Retina (tissue), 1 donor: ENCODE results near the gene MSX2.

Source experiments
- DNase-seq: peaks from one replicate; pipeline ENCODE4 v3.0.0-alpha.2; 2016

MSX2 gene

GRCh38 chr5:174719793-174720611, 4.4 kb upstream of the MSX2 start:
- DNase-seq: no peak

GRCh38 chr5:174720612-174721529, 3.5 kb upstream of the MSX2 start:
- peak; percentile 68 for DNase-seq

GRCh38 chr5:174721530-174722432, 2.6 kb upstream of the MSX2 start:
- peak; percentile 64 for DNase-seq

GRCh38 chr5:174722500-174722899, 1.9 kb upstream of the MSX2 start:
- DNase-seq: no peak

- DNase-seq: no peak
Measured at GRCh38 chr5:174723315-174723978, 935 bp upstream of the MSX2 start.

- no peak for DNase-seq
Measured at GRCh38 chr5:174723979-174724483, 351 bp upstream of the MSX2 start.

GRCh38 chr5:174725261-174725990, 1.0 kb downstream of the MSX2 start:
- DNase-seq: peak; percentile 47

- no peak for DNase-seq
Measured at GRCh38 chr5:174725991-174726601, 1.7 kb downstream of the MSX2 start.

GRCh38 chr5:174726916-174727793, 2.8 kb downstream of the MSX2 start:
- DNase-seq: no peak

GRCh38 chr5:174727794-174728680, 3.7 kb downstream of the MSX2 start:
- DNase-seq: no peak

- no peak for DNase-seq
Measured at GRCh38 chr5:174729075-174729680, 4.8 kb downstream of the MSX2 start.

GRCh38 chr5:174731214-174732035, 7.0 kb downstream of the MSX2 start:
- DNase-seq: peak; percentile 71

GRCh38 chr5:174732036-174733020, 7.9 kb downstream of the MSX2 start:
- DNase-seq: peak; percentile 71

- no peak for DNase-seq
Measured at GRCh38 chr5:174733091-174733690, 8.8 kb downstream of the MSX2 start.

- no peak for DNase-seq
Measured at GRCh38 chr5:174733836-174734235, 9.5 kb downstream of the MSX2 start.
